ENCODE data around the gene TMEM74B. TPM values are rescaled to one million over a fixed set of nuclear protein-coding genes. Genes with fewer than 3 reads are reported as not detected.
"Not testable (repeated sequence)": the region's sequence is repeated elsewhere in the genome, so short reads cannot be mapped to it uniquely, and the experiment has no call there.

TMEM74B gene
- total and polyA plus RNA-seq, 10 of the 15 experiments (the other 5 are each of a cell fraction or from before 2014, with no cell fraction given): 0.07 TPM; not detected in 9

DNA sequence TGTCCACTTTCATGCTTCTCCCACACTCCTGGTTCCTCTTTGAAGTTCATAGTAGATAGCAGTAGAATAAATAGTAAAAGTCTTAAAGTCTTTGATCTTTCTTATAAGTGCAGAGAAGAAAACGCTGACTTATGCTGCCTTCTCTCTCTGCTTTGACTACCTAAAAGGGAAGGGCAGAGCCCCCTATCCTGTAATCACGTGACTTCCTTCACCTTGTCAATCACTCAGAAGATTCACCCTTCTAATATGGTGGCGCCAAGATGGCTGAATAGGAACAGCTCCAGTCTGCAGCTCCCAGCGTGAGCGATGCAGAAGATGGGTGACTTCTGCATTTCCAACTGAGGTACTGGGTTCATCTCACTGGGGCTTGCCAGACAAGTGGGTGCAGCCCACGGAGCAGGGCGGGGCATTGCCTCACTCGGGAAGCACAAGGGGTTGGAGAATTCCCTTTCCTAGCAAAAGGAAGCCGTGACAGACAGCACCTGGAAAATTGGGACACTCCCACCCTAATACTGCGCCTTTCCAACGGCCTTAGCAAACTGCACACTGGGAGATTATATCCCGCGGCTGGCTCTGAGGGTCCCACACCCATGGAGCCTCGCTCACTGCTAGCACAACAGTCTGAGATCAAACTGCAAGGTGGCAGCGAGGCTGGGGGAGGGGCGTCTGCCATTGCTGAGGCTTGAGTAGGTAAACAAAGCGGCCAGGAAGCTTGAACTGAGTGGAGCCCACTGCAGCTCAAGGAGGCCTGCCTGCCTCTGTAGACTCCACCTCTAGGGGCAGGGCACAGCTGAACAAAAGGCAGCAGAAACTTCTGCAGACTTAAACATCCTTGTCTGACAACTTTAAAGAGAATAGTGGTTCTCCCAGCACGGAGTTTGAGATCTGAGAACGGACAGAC, 32.0 kb upstream of the TMEM74B start:
- ATAC-seq; CTCF ChIA-PET; BruUV-seq (replicated peaks); H3K9ac ChIP-seq (ENCODE audit: control insufficient read depth, insufficient read depth, low read length); H2AFZ ChIP-seq (ENCODE audit: control insufficient read depth, low read depth, low read length); H3K4me1 ChIP-seq (ENCODE audit: control insufficient read depth, insufficient read depth, low read length); H3K4me2 ChIP-seq (ENCODE audit: control insufficient read depth, insufficient read depth); H3K36me3 ChIP-seq (ENCODE audit: control insufficient read depth in 2 of 2, insufficient read depth in 2 of 2, low read length in 1 of 2); RAD21 ChIA-PET (ENCODE audit: unreplicated experiment); H3K4me3 ChIP-seq; POLR2A ChIA-PET; DNase-seq (ENCODE audit: low read depth, low spot score); H4K20me1 ChIP-seq (ENCODE audit: control insufficient read depth, insufficient read depth); H3K27ac ChIP-seq (ENCODE audit: control insufficient read depth, insufficient read depth); in situ Hi-C loops (cut with MboI); H3K9me3 ChIP-seq (replicated peaks; ENCODE audit: control insufficient read depth, insufficient read depth, low read length); FAIRE-seq; SMC1A ChIA-PET (ENCODE audit: uncharacterized antibody, unreplicated experiment); H3K79me2 ChIP-seq (ENCODE audit: control insufficient read depth, insufficient read depth, low read length); intact Hi-C loops (cut with micrococcal nuclease; ENCODE audit: unreplicated experiment); H3K27me3 ChIP-seq (replicated peaks in 1 of 2; ENCODE audit: control insufficient read depth in 2 of 2, insufficient read depth in 2 of 2, low read length in 1 of 2): not testable (repeated sequence)
- TF ChIP-seq RAD51 (IDR thresholded peaks at IDR 0.05): peak; percentile 44; the same call in 1 of the 2 replicates
- 57% methylated on average over 19 of the region's 19 CpGs for WGBS (ENCODE audit: insufficient coverage, insufficient replicate concordance, low lambda C conversion rate, missing lambda C conversion rate)

DNA sequence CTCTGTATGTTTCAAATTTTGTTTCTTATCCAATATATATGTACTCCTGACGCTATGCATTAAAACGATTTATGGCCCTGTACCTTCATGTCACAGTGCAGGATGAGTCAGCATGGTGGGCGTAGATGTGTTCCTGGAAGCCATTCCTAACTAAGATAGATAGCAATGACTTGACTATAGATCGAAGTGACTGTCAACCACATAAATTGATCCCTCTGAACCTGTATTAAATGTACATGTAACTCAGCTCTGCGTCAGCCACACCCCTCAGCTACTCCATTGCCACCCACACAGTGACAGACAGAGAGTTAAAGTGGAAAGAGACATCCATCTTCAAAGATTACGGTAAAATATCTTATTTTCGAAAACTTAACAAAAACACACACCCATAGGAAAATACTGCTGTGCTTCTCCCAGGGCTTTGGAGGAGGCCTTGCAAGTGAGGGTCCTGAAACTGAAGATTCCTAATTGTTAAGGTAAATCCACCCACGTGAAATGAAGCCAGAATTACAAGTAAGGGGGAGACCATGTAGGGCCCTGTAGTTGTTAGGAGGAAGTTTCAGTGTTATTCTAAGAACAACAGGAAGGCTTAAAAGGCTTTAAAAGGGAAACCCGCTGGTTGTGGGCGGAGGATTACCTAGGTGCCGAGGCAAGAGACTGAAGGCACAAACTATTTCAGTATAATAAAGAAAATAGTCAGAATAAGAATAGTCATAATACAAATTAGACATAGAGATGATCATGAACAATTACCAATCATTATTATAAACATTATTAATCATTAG, 30.8 kb upstream of the TMEM74B start:
- Histone ChIP-seq H3K4me2 (ENCODE audit: control insufficient read depth, insufficient read depth) (no peak overlapping the region), H2AFZ (ENCODE audit: control insufficient read depth, low read depth, low read length) (no peak overlapping the region), H3K27me3 (replicated peaks in 1 of 2; ENCODE audit: control insufficient read depth in 2 of 2, insufficient read depth in 2 of 2, low read length in 1 of 2) (peaks cover 0 to 4% of the 10 kb centered on the region in 2 experiments; a peak in 1 of 4 replicates), H3K79me2 (ENCODE audit: control insufficient read depth, insufficient read depth, low read length) (no peaks in the 10 kb centered on the region), H4K20me1 (ENCODE audit: control insufficient read depth, insufficient read depth) (no peaks in the 10 kb centered on the region), H3K4me1 (ENCODE audit: control insufficient read depth, insufficient read depth, low read length) (peaks cover 2% of the 10 kb centered on the region; the same call in 1 of the 2 replicates), H3K36me3 (ENCODE audit: control insufficient read depth in 2 of 2, insufficient read depth in 2 of 2, low read length in 1 of 2) (no peaks in the 10 kb centered on the region), H3K9ac (ENCODE audit: control insufficient read depth, insufficient read depth, low read length) (no peak overlapping the region), H3K4me3 (no peak overlapping the region), H3K27ac (ENCODE audit: control insufficient read depth, insufficient read depth) (no peak overlapping the region), H3K9me3 (replicated peaks; ENCODE audit: control insufficient read depth, insufficient read depth, low read length) (no peaks in the 10 kb centered on the region)
- DNase-seq (ENCODE audit: low read depth, low spot score) (no peak), ATAC-seq (no peak), FAIRE-seq (no peak)
- TF ChIP-seq BHLHE40 (IDR thresholded peaks at IDR 0.05; ENCODE audit: borderline replicate concordance in 1 of 2, low read depth in 2 of 2, low read length in 1 of 2): no peak
- no peak for TF ChIP-seq ETV6 (conservative IDR thresholded peaks at IDR 0.05 in 1 of 2, IDR thresholded peaks at IDR 0.05 in 1 of 2; ENCODE audit: borderline replicate concordance in 1 of 2, low read depth in 1 of 2)
- TF ChIP-seq PAX5 (IDR thresholded peaks at IDR 0.05; ENCODE audit: borderline replicate concordance, low read depth, low read length): no peak
- TF ChIP-seq, protein P1, sequence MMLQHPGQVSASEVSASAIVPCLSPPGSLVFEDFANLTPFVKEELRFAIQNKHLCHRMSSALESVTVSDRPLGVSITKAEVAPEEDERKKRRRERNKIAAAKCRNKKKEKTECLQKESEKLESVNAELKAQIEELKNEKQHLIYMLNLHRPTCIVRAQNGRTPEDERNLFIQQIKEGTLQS (IDR thresholded peaks at IDR 0.05; ENCODE audit: borderline replicate concordance, extremely low read depth, low read depth, low read length): no peak
- TF ChIP-seq SUPT20H (IDR thresholded peaks at IDR 0.05; ENCODE audit: borderline replicate concordance, control insufficient read depth, low read depth, low read length): no peak
- TF ChIP-seq MYB (IDR thresholded peaks at IDR 0.05; ENCODE audit: borderline replicate concordance, low read depth, low read length): no peak
- TF ChIP-seq FOS (IDR thresholded peaks at IDR 0.05; ENCODE audit: borderline replicate concordance, extremely low read depth, insufficient read length): no peak
- ChIA-PET CTCF (interaction anchor here (0.5 to 0.7 kb wide), 3 partner anchors 14 to 377 kb away, joined by 3 read pairs; no protein-coding TSS in a partner anchor), RAD21 (ENCODE audit: unreplicated experiment) (no interaction called here), SMC1A (ENCODE audit: uncharacterized antibody, unreplicated experiment) (no interaction called here), POLR2A (no interaction called here)
- WGBS (ENCODE audit: insufficient coverage, insufficient replicate concordance, low lambda C conversion rate, missing lambda C conversion rate): 18% methylated on average over 11 of the region's 11 CpGs
- in situ Hi-C loops (cut with MboI) (no loop called here), intact Hi-C loops (cut with micrococcal nuclease; ENCODE audit: unreplicated experiment) (no loop called here)
- no TSS peak for BruUV-seq (replicated peaks)

All from GM12878 (cell line).